BLaER1 treated with 17β-estradiol and CSF1 and Interleukin-3, amounts not matched to agents 10 nM and 100 nM (cell line): Measurements from ENCODE around the gene C3orf85.

Experiments
- H3K27ac ChIP-seq, 11 experiments: shearing (Covaris generic); formaldehyde crosslinking; 2 replicates each; pipeline ENCODE4 v1.8.1; 2022
- H3K27me3 ChIP-seq, 11 experiments: shearing (Covaris generic); formaldehyde crosslinking; 2 replicates each; pipeline ENCODE4 v1.8.1; 2022
- H3K36me3 ChIP-seq, 11 experiments: shearing (Covaris generic); formaldehyde crosslinking; 2 replicates each; pipeline ENCODE4 v1.8.1; 2022
- H3K4me1 ChIP-seq, 10 experiments: shearing (Covaris generic); formaldehyde crosslinking; 2 replicates each; pipeline ENCODE4 v1.8.1; 2022
- H3K4me2 ChIP-seq, 11 experiments: shearing (Covaris generic); formaldehyde crosslinking; 2 replicates each; pipeline ENCODE4 v1.8.1; 2022
- H3K4me3 ChIP-seq, 10 experiments: shearing (Covaris generic); formaldehyde crosslinking; 2 replicates each; pipeline ENCODE4 v1.8.1; 2022
- H3K9ac ChIP-seq, 11 experiments: shearing (Covaris generic); formaldehyde crosslinking; 2 replicates each; pipeline ENCODE4 v1.8.1; 2022
- H3K9me3 ChIP-seq, 11 experiments: shearing (Covaris generic); formaldehyde crosslinking; replicated peaks in 1 of 11; 2 replicates each; pipeline ENCODE4 v1.8.1; 2022
- H4K20me1 ChIP-seq, 11 experiments: shearing (Covaris generic); formaldehyde crosslinking; 2 replicates each; pipeline ENCODE4 v1.8.1; 2022
- Cebpa-rat ChIP-seq, 11 experiments: shearing (Covaris generic); IDR thresholded peaks; 2 replicates each; pipeline ENCODE4 v1.8.1; 2022

The C3orf85 gene

DNA sequence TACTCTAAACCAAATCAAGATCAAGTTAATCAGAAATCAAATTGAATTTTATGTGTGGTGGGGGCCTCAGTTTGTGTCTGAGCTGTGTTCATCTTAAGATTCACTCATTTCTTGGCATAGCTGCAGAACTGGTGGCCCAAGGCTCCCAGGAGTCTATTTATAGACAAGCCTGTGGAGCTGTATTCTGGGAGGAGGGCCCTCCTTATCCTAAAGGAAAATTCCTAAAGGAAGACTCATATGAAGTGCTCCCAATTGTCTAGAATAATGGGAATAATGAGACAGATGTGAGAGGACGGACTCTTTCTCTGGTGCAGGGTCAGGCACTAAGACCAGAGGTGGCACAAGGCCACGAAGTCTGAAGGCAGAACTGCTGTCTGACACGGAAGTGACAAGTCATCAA, 38.9 kb downstream of the C3orf85 start:
- no peaks in the 10 kb centered on the region for H3K36me3 ChIP-seq

DNA sequence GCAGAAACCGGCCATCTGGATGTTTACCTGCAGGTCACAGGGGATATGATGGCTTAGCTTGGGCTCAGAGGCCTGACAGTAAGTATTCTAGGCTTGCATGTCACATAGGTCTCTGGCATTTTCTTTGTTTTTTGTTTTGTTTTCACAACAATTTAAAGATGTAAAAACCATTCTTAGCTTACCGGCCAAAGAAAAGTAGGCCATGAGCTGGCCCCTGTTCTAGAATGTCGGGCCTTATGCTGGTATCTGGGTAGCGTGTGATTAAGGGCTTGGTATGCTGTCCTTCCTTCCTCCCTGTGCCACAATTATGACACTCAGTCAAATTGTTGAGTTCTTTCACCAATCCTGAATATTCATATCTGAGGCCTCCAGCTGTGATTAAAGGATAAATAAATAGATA, 40.2 kb downstream of the C3orf85 start:
- no peaks in the 10 kb centered on the region; a peak in 1 of 22 replicates for H4K20me1 ChIP-seq
- no peak overlapping the region for H3K27ac ChIP-seq
- H3K36me3 ChIP-seq = no peaks in the 10 kb centered on the region
- no peak overlapping the region for H3K4me2 ChIP-seq
- H3K9ac ChIP-seq = no peak overlapping the region
- H3K9me3 ChIP-seq = no peaks in the 10 kb centered on the region
- H3K4me1 ChIP-seq = no peaks in the 10 kb centered on the region
- H3K4me3 ChIP-seq = no peak overlapping the region
- H3K27me3 ChIP-seq = no peaks in the 10 kb centered on the region
- TF ChIP-seq Cebpa-rat (IDR thresholded peaks at IDR 0.05) = no peak

More for the DNA sequence above, 38.9 kb downstream of the C3orf85 start:
- TF ChIP-seq Cebpa-rat (IDR thresholded peaks at IDR 0.05) = no peak
- Histone ChIP-seq H3K9me3 (no peaks in the 10 kb centered on the region), H4K20me1 (no peaks in the 10 kb centered on the region; a peak in 1 of 22 replicates), H3K27me3 (no peaks in the 10 kb centered on the region), H3K27ac (no peak overlapping the region), H3K4me1 (no peaks in the 10 kb centered on the region), H3K4me2 (no peak overlapping the region), H3K9ac (no peak overlapping the region), H3K4me3 (no peak overlapping the region)

DNA sequence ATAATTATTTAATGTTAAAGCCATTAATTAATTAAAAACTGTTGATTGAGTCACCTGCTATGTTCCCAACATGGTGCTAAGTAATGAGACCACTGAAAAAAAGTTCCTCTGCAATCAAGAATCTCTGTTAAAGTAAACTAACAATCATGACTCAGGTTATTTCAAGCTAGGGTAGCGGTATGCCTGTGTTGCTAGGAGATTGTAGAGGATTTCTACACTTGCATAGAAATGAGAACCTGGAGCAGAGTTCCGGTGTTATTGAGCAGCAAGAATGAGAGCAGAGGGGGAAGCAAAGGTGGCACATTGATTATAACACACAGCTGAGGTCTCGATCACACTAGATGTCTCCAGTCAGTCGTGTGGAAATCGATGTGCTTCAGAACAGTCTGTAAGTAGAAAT, 41.4 kb downstream of the C3orf85 start:
- Histone ChIP-seq H3K4me2 (no peak overlapping the region), H3K27me3 (no peaks in the 10 kb centered on the region), H3K4me1 (no peaks in the 10 kb centered on the region), H3K36me3 (no peaks in the 10 kb centered on the region), H3K9me3 (no peaks in the 10 kb centered on the region), H4K20me1 (no peaks in the 10 kb centered on the region; a peak in 1 of 22 replicates), H3K4me3 (no peak overlapping the region), H3K27ac (no peak overlapping the region), H3K9ac (no peak overlapping the region)
- no peak for TF ChIP-seq Cebpa-rat (IDR thresholded peaks at IDR 0.05)

DNA sequence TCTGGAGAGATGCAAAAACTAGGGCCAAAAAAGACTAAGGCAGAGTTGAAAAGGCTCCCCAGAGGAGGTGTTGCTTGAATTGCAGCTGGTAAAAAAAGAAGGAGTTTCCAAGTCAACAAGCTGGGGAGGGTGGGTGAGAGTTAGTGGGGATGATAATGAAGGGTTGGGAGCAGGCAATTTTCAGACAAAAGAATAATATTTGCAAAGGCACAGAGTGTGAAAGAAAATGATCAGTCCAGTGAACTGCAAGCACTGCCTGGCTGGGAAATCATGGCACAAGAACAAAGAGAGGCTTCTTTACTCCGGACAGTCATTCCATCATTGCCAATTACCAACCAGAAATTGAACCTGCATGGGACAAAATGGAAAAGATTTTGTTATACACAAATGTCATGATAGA, 42.2 kb downstream of the C3orf85 start:
- Histone ChIP-seq H3K36me3 (no peaks in the 10 kb centered on the region), H3K4me2 (no peak overlapping the region), H3K9me3 (no peaks in the 10 kb centered on the region), H3K27ac (no peak overlapping the region), H3K4me3 (no peak overlapping the region), H3K27me3 (no peaks in the 10 kb centered on the region), H3K4me1 (no peaks in the 10 kb centered on the region), H4K20me1 (no peaks in the 10 kb centered on the region; a peak in 1 of 22 replicates), H3K9ac (no peak overlapping the region)
- no peak for TF ChIP-seq Cebpa-rat (IDR thresholded peaks at IDR 0.05)

DNA sequence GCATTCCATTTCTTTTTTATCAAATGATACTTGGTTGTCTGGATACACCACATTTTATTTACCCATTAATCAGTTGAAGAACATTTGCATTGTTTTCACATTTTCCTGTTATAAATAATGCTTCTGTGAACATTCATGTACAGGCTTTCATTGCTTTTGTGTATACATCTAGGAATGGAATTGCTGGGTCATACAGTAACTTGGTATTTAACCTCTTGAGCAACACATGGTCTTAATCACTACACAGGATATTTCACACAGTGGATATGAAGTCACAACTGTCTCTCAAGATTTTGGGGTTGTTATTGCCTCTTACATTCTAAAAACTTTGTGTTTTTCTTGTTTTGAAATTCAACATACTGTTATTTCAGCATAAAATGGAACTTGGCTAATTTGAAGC, 48.2 kb downstream of the C3orf85 start:
- Histone ChIP-seq H3K27ac (no peak overlapping the region), H3K27me3 (no peaks in the 10 kb centered on the region), H3K4me3 (no peak overlapping the region), H3K9me3 (no peaks in the 10 kb centered on the region), H3K4me2 (no peak overlapping the region), H3K36me3 (no peaks in the 10 kb centered on the region), H3K4me1 (no peaks in the 10 kb centered on the region), H3K9ac (no peak overlapping the region), H4K20me1 (no peaks in the 10 kb centered on the region)
- TF ChIP-seq Cebpa-rat (IDR thresholded peaks at IDR 0.05) = no peak

DNA sequence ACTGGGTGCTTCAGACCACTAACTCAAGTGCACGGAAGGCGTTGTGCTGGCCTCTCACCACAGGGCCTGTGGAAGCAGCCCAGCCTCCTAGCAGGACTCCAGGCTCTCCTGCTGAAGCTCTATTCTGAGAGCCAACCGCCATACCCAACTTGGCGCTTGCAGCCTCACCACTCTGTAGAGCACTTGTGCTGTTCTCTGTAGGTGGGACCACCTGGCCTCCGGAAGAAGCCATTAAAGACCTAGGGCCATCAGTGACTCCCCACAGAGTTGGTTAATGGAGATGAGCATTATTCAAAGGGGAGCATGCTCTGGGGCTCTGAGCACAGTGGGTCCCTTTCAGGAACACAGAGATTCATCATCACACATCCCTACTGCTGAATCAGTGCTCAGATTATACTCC, 50.9 kb downstream of the C3orf85 start:
- Histone ChIP-seq H3K9ac (no peak overlapping the region), H3K27me3 (no peaks in the 10 kb centered on the region), H3K9me3 (no peaks in the 10 kb centered on the region), H3K4me1 (no peaks in the 10 kb centered on the region), H3K36me3 (no peaks in the 10 kb centered on the region), H4K20me1 (no peaks in the 10 kb centered on the region), H3K27ac (no peak overlapping the region), H3K4me2 (no peak overlapping the region), H3K4me3 (no peak overlapping the region)
- no peak for TF ChIP-seq Cebpa-rat (IDR thresholded peaks at IDR 0.05)

DNA sequence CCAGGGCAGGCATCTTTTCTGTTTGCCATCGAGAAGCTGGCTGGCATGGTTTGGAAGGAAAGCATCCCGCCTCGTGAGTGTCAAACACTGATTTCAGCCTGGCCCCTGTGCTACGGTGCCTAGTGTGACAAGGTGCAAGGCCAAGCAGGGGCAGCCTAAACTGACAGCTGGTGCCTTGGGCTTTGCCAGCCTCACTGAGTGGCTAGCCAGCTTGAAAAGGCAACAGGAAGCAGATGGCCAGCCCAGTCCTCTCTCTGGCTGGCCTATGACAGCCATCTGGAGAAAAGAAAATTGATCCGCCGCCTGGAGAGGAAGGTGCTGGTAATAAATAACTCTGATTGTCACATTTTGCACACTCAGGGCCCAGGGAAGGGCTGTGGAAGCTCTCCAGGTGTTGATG, 52.2 kb downstream of the C3orf85 start:
- no peaks in the 10 kb centered on the region for H4K20me1 ChIP-seq
- H3K4me3 ChIP-seq = no peak overlapping the region
- H3K9ac ChIP-seq = no peak overlapping the region
- no peaks in the 10 kb centered on the region for H3K9me3 ChIP-seq
- TF ChIP-seq Cebpa-rat (IDR thresholded peaks at IDR 0.05) = no peak
- H3K36me3 ChIP-seq = no peaks in the 10 kb centered on the region
- H3K27me3 ChIP-seq = no peaks in the 10 kb centered on the region
- H3K27ac ChIP-seq = no peak overlapping the region
- H3K4me1 ChIP-seq = no peaks in the 10 kb centered on the region
- H3K4me2 ChIP-seq = no peak overlapping the region

DNA sequence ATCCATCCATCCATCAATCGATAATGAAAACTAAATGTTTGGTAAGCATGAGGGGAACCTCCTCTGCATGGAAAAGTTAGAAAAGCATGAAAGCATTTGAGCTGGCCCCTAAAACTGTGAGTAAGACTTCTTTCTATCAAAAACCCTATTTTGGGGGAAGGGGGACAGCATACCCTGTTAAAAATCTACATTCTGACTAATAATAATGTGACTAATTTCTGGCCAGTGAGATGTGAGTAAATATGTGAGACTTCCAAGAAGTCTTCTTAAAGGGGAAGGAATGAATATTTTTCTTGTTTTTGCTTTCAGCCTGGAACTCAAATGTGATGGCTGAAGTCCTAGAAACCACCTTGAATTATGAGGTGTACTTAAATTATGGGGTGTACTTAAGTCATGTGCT, 54.9 kb downstream of the C3orf85 start:
- Histone ChIP-seq H3K27ac (no peak overlapping the region), H3K4me2 (no peak overlapping the region), H3K4me3 (no peak overlapping the region), H3K4me1 (0 out of 20 replicates have a peak, but pooled peaks cover 0 to 4% (median 0%) of the 10 kb centered on the region in 10 experiments), H3K9me3 (no peaks in the 10 kb centered on the region), H3K9ac (no peak overlapping the region), H3K27me3 (no peaks in the 10 kb centered on the region), H3K36me3 (no peaks in the 10 kb centered on the region), H4K20me1 (no peaks in the 10 kb centered on the region)
- TF ChIP-seq Cebpa-rat (IDR thresholded peaks at IDR 0.05) = no peak

DNA sequence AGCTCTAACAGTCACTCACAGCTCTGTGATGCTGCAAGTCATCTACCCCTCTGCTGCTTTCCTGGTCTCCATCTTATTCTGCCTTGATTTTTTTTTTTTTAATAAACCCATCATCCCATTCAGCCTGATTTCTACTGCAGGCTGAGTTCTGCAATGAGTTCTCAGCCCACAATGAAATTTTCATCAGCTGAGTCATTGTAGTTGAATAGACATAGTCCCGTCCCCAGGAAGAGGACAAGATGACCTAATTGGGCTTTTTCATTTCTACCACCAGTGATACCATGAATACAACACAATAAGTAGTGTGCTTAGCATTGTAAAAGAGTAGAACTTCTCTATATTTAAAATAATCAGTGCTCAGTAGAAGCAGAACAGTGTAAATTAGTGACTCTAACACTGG, 59.3 kb downstream of the C3orf85 start:
- no peaks in the 10 kb centered on the region for H3K36me3 ChIP-seq
- H3K27ac ChIP-seq = no peak overlapping the region
- no peak for TF ChIP-seq Cebpa-rat (IDR thresholded peaks at IDR 0.05)
- H3K4me3 ChIP-seq = no peak overlapping the region
- 0 out of 20 replicates have a peak, but pooled peaks cover 0 to 4% (median 0%) of the 10 kb centered on the region in 10 experiments for H3K4me1 ChIP-seq
- no peaks in the 10 kb centered on the region for H4K20me1 ChIP-seq
- 0 out of 22 replicates have a peak, but pooled peaks cover 0 to 6% (median 0%) of the 10 kb centered on the region in 11 experiments for H3K9me3 ChIP-seq
- H3K9ac ChIP-seq = no peak overlapping the region
- H3K4me2 ChIP-seq = no peak overlapping the region
- no peaks in the 10 kb centered on the region for H3K27me3 ChIP-seq
